H1 (cell line): ENCODE results near the gene RNU11. TPM values are rescaled to one million over a fixed set of nuclear protein-coding genes. Genes with fewer than 3 reads are reported as not detected.
A peak's percentile ranks its signal among the peaks of the same experiment; 100 is the strongest.

Experiments used
- CTCF ChIA-PET: fragments of 300-600 bp; sonication (Branson Sonifier 250); formaldehyde crosslinking; loops from one replicate; lab custom pipeline; 2021; ENCODE audit not compliant: partially characterized antibody; lab: Charles Lee
- POLR2A ChIA-PET: fragments of 300-600 bp; sonication (Branson Sonifier 250); formaldehyde crosslinking; loops from one replicate; lab custom pipeline; 2021; ENCODE audit warnings: inconsistent platforms; ENCODE audit not compliant: partially characterized antibody; lab: Charles Lee
- DNase-seq, 2 experiments: peaks; one replicate each; pipeline versions ENCODE4 v3.0.0 to v3.0.0-alpha.2; 2010 to 2022; ENCODE audit warnings: low spot score in 2 of 2, low read depth in 1 of 2, mixed read lengths in 1 of 2
- FAIRE-seq: peaks from 2 replicates; lab custom pipeline; 2011; peaks lifted over from hg19 to GRCh38; lab: Jason Lieb, UNC
- H2AFZ ChIP-seq: 2 replicates; pipeline ENCODE4 v1.8.1; 2012; ENCODE audit warnings: low read length, inconsistent platforms
- H2AK5ac ChIP-seq: 2 replicates; pipeline ENCODE4 v1.6.1; 2013; ENCODE audit warnings: low read depth, low read length
- H2BK120ac ChIP-seq: replicated peaks from 2 replicates; pipeline ENCODE3; 2013; ENCODE audit warnings: low read depth, low read length, inconsistent platforms
- H2BK12ac ChIP-seq: 2 replicates; pipeline ENCODE4 v1.6.1; 2013; ENCODE audit warnings: low read depth, low read length
- H2BK15ac ChIP-seq: 2 replicates; pipeline ENCODE4 v1.6.1; 2013; ENCODE audit warnings: low read length
- H2BK20ac ChIP-seq: 2 replicates; pipeline ENCODE4 v1.6.1; 2013; ENCODE audit warnings: low read length
- H2BK5ac ChIP-seq: 2 replicates; pipeline ENCODE4 v1.6.1; 2013; ENCODE audit warnings: low read depth, low read length
- H3K14ac ChIP-seq: 2 replicates; pipeline ENCODE4 v1.6.1; 2013; ENCODE audit warnings: inconsistent platforms; ENCODE audit not compliant: insufficient read length
- H3K18ac ChIP-seq: 2 replicates; pipeline ENCODE4 v1.6.1; 2013; ENCODE audit warnings: low read length; ENCODE audit errors: extremely low read depth
- H3K23ac ChIP-seq: 2 replicates; pipeline ENCODE4 v1.6.1; 2013; ENCODE audit warnings: inconsistent platforms; ENCODE audit not compliant: insufficient read length
- H3K23me2 ChIP-seq: 2 replicates; pipeline ENCODE4 v1.6.1; 2013; ENCODE audit warnings: low read depth, low read length
- H3K27ac ChIP-seq: 2 replicates; pipeline ENCODE4 v1.6.1; 2011; ENCODE audit warnings: low read depth, low read length, inconsistent platforms
- H3K27me3 ChIP-seq, 4 experiments: replicated peaks in 1 of 4; 1 replicate in 1 of 4; 2 replicates in 3 of 4; pipeline versions ENCODE4 v1.6.1 to v1.8.1; 2011 to 2013; ENCODE audit warnings: low read length in 3 of 4, mild to moderate bottlenecking in 3 of 4, inconsistent platforms in 2 of 4, mixed read lengths in 2 of 4, moderate library complexity in 1 of 4; ENCODE audit not compliant: control insufficient read depth in 3 of 4, insufficient read depth in 3 of 4; ENCODE audit errors: extremely low read depth in 1 of 4
- H3K36me3 ChIP-seq, 4 experiments: 2 replicates each; pipeline versions ENCODE4 v1.6.1 to v1.8.1; 2011 to 2013; ENCODE audit warnings: mild to moderate bottlenecking in 4 of 4, low read length in 3 of 4, moderate library complexity in 2 of 4, control low read depth in 1 of 4, inconsistent platforms in 1 of 4; ENCODE audit not compliant: insufficient read depth in 4 of 4, control insufficient read depth in 2 of 4
- H3K4ac ChIP-seq: replicated peaks from 2 replicates; pipeline ENCODE3; 2013; ENCODE audit warnings: low read length, low read depth, mixed read lengths, inconsistent platforms; ENCODE audit not compliant: insufficient read length
- H3K4me1 ChIP-seq, 4 experiments: replicated peaks in 1 of 4; 1 replicate in 1 of 4; 2 replicates in 3 of 4; pipeline versions ENCODE4 v1.6.1 to v1.8.1; 2011 to 2013; ENCODE audit warnings: low read length in 3 of 4, inconsistent platforms in 2 of 4, mixed read lengths in 1 of 4; ENCODE audit not compliant: insufficient read depth in 4 of 4, control insufficient read depth in 3 of 4
- H3K4me2 ChIP-seq, 2 experiments: 2 replicates each; pipeline versions ENCODE4 v1.6.1 to v1.8.1; 2011 to 2013; ENCODE audit warnings: low read depth in 2 of 2, low read length in 2 of 2, control low read depth in 1 of 2, inconsistent platforms in 1 of 2, mild to moderate bottlenecking in 1 of 2; ENCODE audit not compliant: insufficient read depth in 1 of 2
- H3K4me3 ChIP-seq, 4 experiments: fragments of 200-600, 300-600 bp in 1 of 4; sonication (generic), shearing (Covaris generic), sonication (Bioruptor Twin) in 1 of 4; 2 replicates each; pipeline versions ENCODE4 v1.5.1 to v1.8.1; 2011 to 2016; ENCODE audit warnings: low read length in 4 of 4, low read depth in 3 of 4, control low read depth in 2 of 4, inconsistent platforms in 2 of 4, mild to moderate bottlenecking in 2 of 4, mixed read lengths in 1 of 4, moderate library complexity in 1 of 4; ENCODE audit not compliant: insufficient read depth in 2 of 4; ENCODE audit errors: extremely low read depth in 1 of 4
- H3K56ac ChIP-seq: replicated peaks from 2 replicates; pipeline ENCODE3; 2013; ENCODE audit warnings: low read depth, mild to moderate bottlenecking, mixed read lengths, low read length, inconsistent platforms; ENCODE audit not compliant: insufficient read length
- H3K79me1 ChIP-seq: 2 replicates; pipeline ENCODE4 v1.6.1; 2013; ENCODE audit warnings: low read depth, low read length, control low read depth
- H3K79me2 ChIP-seq, 2 experiments: 2 replicates each; pipeline versions ENCODE4 v1.6.1 to v1.8.1; 2012 to 2013; ENCODE audit warnings: low read length in 2 of 2, mild to moderate bottlenecking in 2 of 2, inconsistent platforms in 1 of 2; ENCODE audit not compliant: insufficient read depth in 2 of 2, control insufficient read depth in 1 of 2
- H3K9ac ChIP-seq, 4 experiments: replicated peaks in 1 of 4; 1 replicate in 1 of 4; 2 replicates in 3 of 4; pipeline versions ENCODE4 v1.6.1 to v1.8.1; 2011 to 2013; ENCODE audit warnings: low read depth in 3 of 4, low read length in 3 of 4, control low read depth in 2 of 4, mild to moderate bottlenecking in 2 of 4, moderate library complexity in 2 of 4, inconsistent platforms in 1 of 4; ENCODE audit errors: extremely low read depth in 1 of 4
- H3K9me3 ChIP-seq, 2 experiments: 2 replicates each; pipeline versions ENCODE4 v1.6.1 to v1.8.1; 2012 to 2013; ENCODE audit warnings: mild to moderate bottlenecking in 2 of 2, moderate library complexity in 2 of 2, control low read depth in 1 of 2, inconsistent platforms in 1 of 2, low read depth in 1 of 2, low read length in 1 of 2, mixed read lengths in 1 of 2; ENCODE audit not compliant: insufficient read depth in 2 of 2
- H4K20me1 ChIP-seq, 2 experiments: replicated peaks in 1 of 2; 2 replicates each; pipeline versions ENCODE3 to v1.8.1; 2011 to 2013; ENCODE audit warnings: inconsistent platforms in 2 of 2, low read length in 2 of 2, mild to moderate bottlenecking in 1 of 2; ENCODE audit not compliant: insufficient read depth in 2 of 2, control insufficient read depth in 1 of 2
- H4K5ac ChIP-seq: 2 replicates; pipeline ENCODE4 v1.6.1; 2013; ENCODE audit warnings: low read length, low read depth, mixed read lengths, inconsistent platforms; ENCODE audit not compliant: insufficient read length
- H4K8ac ChIP-seq: 2 replicates; pipeline ENCODE4 v1.8.0; 2013; ENCODE audit warnings: mild to moderate bottlenecking, moderate library complexity, low read length, inconsistent platforms; ENCODE audit not compliant: insufficient read depth; ENCODE audit errors: extremely low read depth
- H4K91ac ChIP-seq: replicated peaks from 2 replicates; pipeline ENCODE3; 2013; ENCODE audit warnings: low read length, mixed read lengths, inconsistent platforms; ENCODE audit not compliant: insufficient read length
- ASH2L ChIP-seq: fragments of 200-600, 300-600 bp; sonication (generic); IDR thresholded peaks from one replicate; pipeline ENCODE4 v1.7.1; 2017; ENCODE audit warnings: low read length
- EP300 ChIP-seq, 2 experiments: IDR thresholded peaks; 1 replicate in 1 of 2; 2 replicates in 1 of 2; pipeline ENCODE4 v1.6.1; 2011 to 2012; ENCODE audit warnings: low read depth in 2 of 2, low read length in 2 of 2, mild to moderate bottlenecking in 2 of 2, borderline replicate concordance in 1 of 2, inconsistent platforms in 1 of 2, moderate library complexity in 1 of 2
- PHF8 ChIP-seq: fragments of 200-600 bp; sonication (generic); conservative IDR thresholded peaks from 2 replicates; pipeline ENCODE4 v1.7.1; 2012; ENCODE audit warnings: low read depth, mild to moderate bottlenecking, inconsistent platforms, low read length, moderate library complexity
- TBP ChIP-seq: IDR thresholded peaks from 2 replicates; pipeline ENCODE4 v1.6.1; 2011; ENCODE audit warnings: low read depth, low read length, improper control_type of control experiment
- WGBS, 2 experiments: shearing (Covaris generic) in 1 of 2; methylation state at CpG; one replicate each; pipeline versions ENCODE4 v1.1.6 to v1.1.7; 2013 to 2015; ENCODE audit warnings: low lambda C conversion rate in 2 of 2, mixed read lengths in 2 of 2, inconsistent platforms in 1 of 2, low coverage in 1 of 2, missing lambda C conversion rate in 1 of 2; ENCODE audit not compliant: insufficient replicate concordance in 2 of 2, insufficient coverage in 1 of 2, insufficient read length in 1 of 2; ENCODE audit errors: extremely low coverage in 1 of 2, missing lambda C conversion rate in 1 of 2; 5-methylcytosine and 5-hydroxymethylcytosine counted together
- polyA plus RNA-seq, 7 experiments: library from polyadenylated mRNA; depleted of rRNA in 3 of 7; stranded (reverse) in 5 of 7; unstranded in 2 of 7; fragments of >200 nt in 5 of 7; fragments of 200-250 nt in 2 of 7; gene quantifications; 1 replicate in 5 of 7; 2 replicates in 1 of 7; 4 replicates in 1 of 7; pipeline versions ENCODE4 v1.2.1 to v1.2.3, GENCODE V29; 2011 to 2013; ENCODE audit warnings: missing spikeins in 2 of 7, mixed read lengths in 2 of 7
- total RNA-seq: library from RNA; stranded (reverse); fragmentation: NEBNext Ultra II Directional; extraction: Animal tissue kit (Norgen Biotek cat#: 25700); gene quantifications from 2 replicates; pipeline ENCODE4 v1.2.1, GENCODE V29; 2021

Gene RNU11
- total and polyA plus RNA-seq, 2 of the 8 experiments (the other 6 are each of a cell fraction or from before 2014, with no cell fraction given), result not detected

GRCh38 chr1:28668956-28669723 is 20.7 kb downstream of the RNU11 start:
- peak overlapping the region; percentile 89 to 98 for H3K4me2 ChIP-seq
- H3K79me1 ChIP-seq, result no peaks in the 10 kb centered on the region
- H2AK5ac ChIP-seq, result 0 out of 2 replicates have a peak overlapping the region, but pooled peaks have one; percentile 11
- peak overlapping the region; percentile 79 to 92 (median 84) for H3K9ac ChIP-seq
- H3K23me2 ChIP-seq, result peaks cover 10% of the 10 kb centered on the region; the same call in 1 of the 2 replicates
- H3K56ac ChIP-seq, result peak overlapping the region; percentile 17
- H3K79me2 ChIP-seq, result peaks cover 0 to 25% of the 10 kb centered on the region in 2 experiments; a peak in 2 of 4 replicates
- no peak overlapping the region for H3K14ac ChIP-seq
- no peak overlapping the region for H2AFZ ChIP-seq
- no peaks in the 10 kb centered on the region for H3K36me3 ChIP-seq
- H4K5ac ChIP-seq, result no peak overlapping the region
- no peak overlapping the region for H3K4ac ChIP-seq
- peaks cover 0 to 10% (median 5%) of the 10 kb centered on the region in 4 experiments; a peak in 5 of 7 replicates for H3K4me1 ChIP-seq
- TF ChIP-seq ASH2L (no peak), EP300 (IDR thresholded peaks at IDR 0.05; ENCODE audit: borderline replicate concordance in 1 of 2, low read depth in 2 of 2, low read length in 2 of 2) (no peak), TBP (0 out of 2 replicates have a peak, but pooled peaks have one; percentile 13), PHF8 (peak; percentile 73)
- no peak overlapping the region for H2BK20ac ChIP-seq
- H3K27me3 ChIP-seq, result no peaks in the 10 kb centered on the region
- DNase-seq (peak in 1 of 2 experiments; percentile 78), FAIRE-seq (no peak)
- H4K8ac ChIP-seq, result peak overlapping the region; percentile 95; the same call in 1 of the 2 replicates
- ChIA-PET CTCF (interaction anchor here (1.2 to 4.1 kb wide), 2 partner anchors 13 to 67 kb away, joined by 7 to 12 read pairs; partner anchors contain the start of gene YTHDF2), POLR2A (interaction anchor here (0.8 to 6.0 kb wide), 22 partner anchors 9 to 246 kb away, joined by 3 to 56 read pairs (median 5); partner anchors contain the start of genes RAB42, RCC1, RNU11 and TAF12)
- WGBS, 2 experiments, result 7% methylated on average over 27 of the region's 63 CpGs; no CpG with 5 or more reads in 1 of the 2 experiments
- peak overlapping the region; percentile 81 for H3K18ac ChIP-seq
- peak overlapping the region; percentile 85; the same call in 1 of the 2 replicates for H2BK5ac ChIP-seq
- H3K9me3 ChIP-seq, result no peaks in the 10 kb centered on the region
- H2BK120ac ChIP-seq, result no peak overlapping the region
- H3K27ac ChIP-seq, result peak overlapping the region; percentile 87
- H2BK15ac ChIP-seq, result 0 out of 2 replicates have a peak overlapping the region, but pooled peaks have one; percentile 8
- peak overlapping the region; percentile 77 to 94 (median 79) for H3K4me3 ChIP-seq
- peak overlapping the region; percentile 4; the same call in 1 of the 2 replicates for H2BK12ac ChIP-seq
- H4K91ac ChIP-seq, result peak overlapping the region; percentile 51
- H3K23ac ChIP-seq, result no peak overlapping the region
- H4K20me1 ChIP-seq, result no peaks in the 10 kb centered on the region
